SK-N-MC (cell line): ENCODE data around the gene FCRL2.
"Not testable (repeated sequence)": the region's sequence is repeated elsewhere in the genome, so short reads cannot be mapped to it uniquely, and the experiment has no call there.

Source experiments
- DNase-seq: peaks from one replicate; pipeline ENCODE4 v3.0.0-alpha.2; 2011; ENCODE audit warnings: low read depth, low spot score
- H3K27ac ChIP-seq: fragments of 200-600 bp; sonication (generic); 2 replicates; pipeline ENCODE4 v1.5.1; 2016; ENCODE audit warnings: mixed run types
- H3K36me3 ChIP-seq: fragments of 200-600 bp; sonication (generic); 2 replicates; pipeline ENCODE4 v1.6.1; 2017; ENCODE audit warnings: antibody characterized with exemption, low read length, mixed read lengths; ENCODE audit not compliant: insufficient read depth
- H3K4me3 ChIP-seq: fragments of 200-600 bp; sonication (generic); 2 replicates; pipeline ENCODE4 v1.5.1; 2016
- H3K9ac ChIP-seq: fragments of 200-600 bp; sonication (generic); 2 replicates; pipeline ENCODE4 v1.8.0; 2017; ENCODE audit warnings: mixed run types, mixed read lengths; ENCODE audit not compliant: insufficient read length
- H3K9me3 ChIP-seq: fragments of 200-600 bp; sonication (generic); 2 replicates; pipeline ENCODE4 v1.6.1; 2017; ENCODE audit warnings: low read depth, mild to moderate bottlenecking, antibody characterized with exemption, low read length, moderate library complexity, mixed read lengths
- EZH2 ChIP-seq: fragments of 200-600 bp; sonication (generic); IDR thresholded peaks from one replicate; pipeline ENCODE4 v1.6.1; 2017; ENCODE audit warnings: antibody characterized with exemption
- FOXP2 ChIP-seq: optimal IDR thresholded peaks from 2 replicates; pipeline ENCODE3; 2011; ENCODE audit warnings: mild to moderate bottlenecking, moderate library complexity; ENCODE audit not compliant: insufficient read depth; ENCODE audit errors: extremely low read length, control extremely low read depth
- POLR2AphosphoS5 ChIP-seq: IDR thresholded peaks from 2 replicates; pipeline ENCODE4 v1.6.1; 2012; ENCODE audit warnings: mild to moderate bottlenecking, low read depth, low read length, borderline replicate concordance

FCRL2 gene

GRCh38 chr1:157771661-157772425, 5.1 kb downstream of the FCRL2 start:
- Histone ChIP-seq H3K36me3 (no peaks in the 10 kb centered on the region), H3K9ac (no peak overlapping the region), H3K4me3 (no peak overlapping the region), H3K9me3 (no peaks in the 10 kb centered on the region), H3K27ac (no peak overlapping the region)
- TF ChIP-seq POLR2AphosphoS5 (no peak), FOXP2 (no peak), EZH2 (no peak)
- DNase-seq: no peak

GRCh38 chr1:157770442-157771043, 6.4 kb downstream of the FCRL2 start:
- no peak for DNase-seq
- no peak for TF ChIP-seq FOXP2
- no peak for TF ChIP-seq POLR2AphosphoS5
- Histone ChIP-seq H3K27ac (no peak overlapping the region), H3K4me3 (no peak overlapping the region), H3K9me3 (no peaks in the 10 kb centered on the region), H3K9ac (no peak overlapping the region), H3K36me3 (no peaks in the 10 kb centered on the region)

GRCh38 chr1:157766792-157767191, 10.1 kb downstream of the FCRL2 start:
- H3K9ac ChIP-seq: no peak overlapping the region
- no peak for TF ChIP-seq FOXP2
- no peaks in the 10 kb centered on the region for H3K9me3 ChIP-seq
- H3K27ac ChIP-seq: no peak overlapping the region
- no peak for DNase-seq
- no peak overlapping the region for H3K4me3 ChIP-seq
- no peaks in the 10 kb centered on the region for H3K36me3 ChIP-seq

- TF ChIP-seq POLR2AphosphoS5: no peak
- no peak for TF ChIP-seq EZH2
- TF ChIP-seq FOXP2: no peak
- Histone ChIP-seq H3K4me3 (no peak overlapping the region), H3K9me3 (no peaks in the 10 kb centered on the region), H3K36me3 (no peaks in the 10 kb centered on the region), H3K9ac (no peak overlapping the region), H3K27ac (no peak overlapping the region)
- no peak for DNase-seq
Measured at GRCh38 chr1:157758018-157758417, 18.9 kb downstream of the FCRL2 start.

- Histone ChIP-seq H3K27ac (no peak overlapping the region), H3K36me3 (no peaks in the 10 kb centered on the region), H3K9me3 (no peaks in the 10 kb centered on the region), H3K4me3 (no peak overlapping the region), H3K9ac (no peak overlapping the region)
- no peak for DNase-seq
- TF ChIP-seq FOXP2 (no peak), POLR2AphosphoS5 (no peak), EZH2 (no peak)
Measured at GRCh38 chr1:157753611-157754010, 23.3 kb downstream of the FCRL2 start.

- H3K36me3 ChIP-seq: no peaks in the 10 kb centered on the region
- no peak for TF ChIP-seq EZH2
- no peak for TF ChIP-seq FOXP2
- no peak for TF ChIP-seq POLR2AphosphoS5
- H3K9ac ChIP-seq: no peak overlapping the region
- H3K9me3 ChIP-seq: no peaks in the 10 kb centered on the region
- H3K4me3 ChIP-seq: no peak overlapping the region
- DNase-seq: no peak
- no peak overlapping the region for H3K27ac ChIP-seq
Measured at GRCh38 chr1:157751283-157751682, 25.6 kb downstream of the FCRL2 start.

- no peak for DNase-seq
- Histone ChIP-seq H3K4me3 (no peak overlapping the region), H3K27ac (no peak overlapping the region), H3K9me3 (no peaks in the 10 kb centered on the region), H3K36me3 (no peaks in the 10 kb centered on the region), H3K9ac (no peak overlapping the region)
- TF ChIP-seq EZH2 (no peak), POLR2AphosphoS5 (no peak), FOXP2 (no peak)
Measured at GRCh38 chr1:157748262-157748817, 28.6 kb downstream of the FCRL2 start.

GRCh38 chr1:157739229-157739901, 37.6 kb downstream of the FCRL2 start:
- H3K36me3 ChIP-seq: no peaks in the 10 kb centered on the region
- TF ChIP-seq POLR2AphosphoS5 (no peak), FOXP2 (no peak), EZH2 (no peak)
- H3K27ac ChIP-seq: no peak overlapping the region
- no peak for DNase-seq
- H3K9ac ChIP-seq: no peak overlapping the region
- H3K4me3 ChIP-seq: no peak overlapping the region
- H3K9me3 ChIP-seq: no peaks in the 10 kb centered on the region

- H3K27ac ChIP-seq, DNase-seq, H3K9me3 ChIP-seq, H3K4me3 ChIP-seq, H3K36me3 ChIP-seq, H3K9ac ChIP-seq: not testable (repeated sequence)
Measured at GRCh38 chr1:157735991-157736390, 40.9 kb downstream of the FCRL2 start.
